ENCODE results near the gene KRTAP4-8. TPM values are rescaled to one million over a fixed set of nuclear protein-coding genes. Genes with fewer than 3 reads are reported as not detected.
"Not testable (repeated sequence)": the region's sequence is repeated elsewhere in the genome, so short reads cannot be mapped to it uniquely, and the experiment has no call there.

Gene KRTAP4-8
- total and polyA plus RNA-seq, 2 donors from 2014 or later, result not detected

DNA sequence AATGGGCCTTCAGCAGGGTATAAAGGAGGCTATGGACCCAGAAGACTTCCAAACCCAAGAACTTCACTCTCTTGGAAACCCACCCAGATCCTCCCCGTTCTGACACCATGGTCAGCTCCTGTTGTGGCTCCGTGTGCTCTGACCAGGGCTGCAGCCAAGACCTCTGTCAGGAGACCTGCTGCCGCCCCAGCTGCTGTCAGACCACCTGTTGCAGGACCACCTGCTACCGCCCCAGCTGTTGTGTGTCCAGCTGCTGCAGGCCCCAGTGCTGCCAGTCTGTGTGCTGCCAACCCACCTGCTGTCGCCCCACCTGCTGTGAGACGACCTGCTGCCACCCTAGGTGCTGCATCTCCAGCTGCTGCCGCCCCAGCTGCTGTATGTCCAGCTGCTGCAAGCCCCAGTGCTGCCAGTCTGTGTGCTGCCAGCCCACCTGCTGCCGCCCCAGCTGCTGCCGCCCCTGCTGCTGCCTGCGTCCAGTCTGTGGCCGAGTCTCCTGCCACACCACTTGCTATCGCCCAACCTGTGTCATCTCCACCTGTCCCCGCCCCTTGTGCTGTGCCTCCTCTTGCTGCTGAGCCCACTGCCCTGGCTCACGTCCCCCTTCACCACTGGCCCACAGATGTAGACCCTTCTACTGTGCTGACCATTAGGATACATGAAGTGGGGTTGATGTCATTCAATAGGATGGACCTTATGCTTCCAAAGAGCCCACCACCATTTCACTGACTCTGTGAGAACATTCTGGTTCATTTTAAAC lies 13.7 kb downstream of the KRTAP4-8 start, which contains the start of gene KRTAP4-7:
Gene KRTAP4-7 (plus strand): TSS at position 51 of the 757 bp plus-strand sequence. CDS start 57 bp downstream, at position 108.
- H3K4me1 ChIP-seq (ENCODE audit: control insufficient read depth in 2 of 3, insufficient read depth in 2 of 3, low read depth in 1 of 3, low read length in 3 of 3); DNase-seq; H3K9me3 ChIP-seq (ENCODE audit: control insufficient read depth in 2 of 3, insufficient read depth in 1 of 3, low read length in 3 of 3); H3K27me3 ChIP-seq (ENCODE audit: control insufficient read depth, insufficient read depth, low read length); intact Hi-C loops (cut with DNase I); H3K27ac ChIP-seq (ENCODE audit: low read depth in 2 of 2, low read length in 2 of 2); H3K36me3 ChIP-seq (ENCODE audit: control insufficient read depth in 2 of 3, insufficient read depth in 3 of 3, low read length in 3 of 3); H3K9ac ChIP-seq (ENCODE audit: low read length in 3 of 3); H3K4me3 ChIP-seq (ENCODE audit: low read length in 3 of 3); FAIRE-seq: not testable (repeated sequence)

DNA sequence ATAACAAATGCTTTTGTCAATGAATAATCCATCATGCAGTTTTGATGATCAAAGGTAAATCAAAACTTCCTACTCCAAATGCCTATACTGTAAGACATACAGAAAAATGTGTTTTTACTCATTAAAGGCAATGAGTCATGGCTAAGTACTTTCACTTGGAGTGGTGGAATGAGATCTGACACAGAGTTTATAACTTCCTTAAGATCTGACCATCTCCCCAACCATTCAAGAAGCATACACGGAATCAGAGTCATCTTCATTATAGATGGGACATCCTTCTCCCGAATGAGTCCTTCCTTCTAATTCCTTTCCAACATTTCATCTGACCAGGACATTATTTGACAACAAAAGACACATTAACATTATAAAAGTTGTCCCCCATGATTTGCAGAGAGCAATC lies 14.5 kb downstream of the KRTAP4-8 start:
- H3K27ac ChIP-seq (ENCODE audit: low read depth in 2 of 2, low read length in 2 of 2); H3K9me3 ChIP-seq (ENCODE audit: control insufficient read depth in 2 of 3, insufficient read depth in 1 of 3, low read length in 3 of 3); H3K4me3 ChIP-seq (ENCODE audit: low read length in 3 of 3); DNase-seq; H3K36me3 ChIP-seq (ENCODE audit: control insufficient read depth in 2 of 3, insufficient read depth in 3 of 3, low read length in 3 of 3); FAIRE-seq; H3K4me1 ChIP-seq (ENCODE audit: control insufficient read depth in 2 of 3, insufficient read depth in 2 of 3, low read depth in 1 of 3, low read length in 3 of 3); H3K27me3 ChIP-seq (ENCODE audit: control insufficient read depth, insufficient read depth, low read length); H3K9ac ChIP-seq (ENCODE audit: low read length in 3 of 3); intact Hi-C loops (cut with DNase I): not testable (repeated sequence)

DNA sequence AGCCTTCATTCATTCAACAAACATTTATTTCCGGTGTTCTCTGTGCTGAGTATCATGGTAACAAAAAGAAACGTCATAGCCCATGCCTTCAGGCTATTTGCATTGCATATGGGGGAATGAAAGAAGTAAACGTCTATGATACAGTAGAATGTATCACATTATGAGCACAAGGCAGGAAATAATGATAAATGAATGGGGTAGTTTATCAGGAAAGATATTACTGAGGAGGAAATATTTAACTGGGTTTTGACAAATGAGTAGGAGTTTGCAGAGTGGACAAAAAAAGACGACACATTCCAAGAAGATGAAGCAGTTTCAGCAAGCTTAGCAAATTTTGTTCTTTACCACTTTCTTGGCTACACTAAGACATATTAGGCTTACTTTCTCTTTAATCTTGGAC lies 15.3 kb downstream of the KRTAP4-8 start:
- FAIRE-seq (no peak), DNase-seq (no peak)
- Histone ChIP-seq H3K9ac (ENCODE audit: low read length in 3 of 3) (no peak overlapping the region), H3K27me3 (ENCODE audit: control insufficient read depth, insufficient read depth, low read length) (no peaks in the 10 kb centered on the region), H3K4me1 (ENCODE audit: control insufficient read depth in 2 of 3, insufficient read depth in 2 of 3, low read depth in 1 of 3, low read length in 3 of 3) (no peaks in the 10 kb centered on the region), H3K9me3 (ENCODE audit: control insufficient read depth in 2 of 3, insufficient read depth in 1 of 3, low read length in 3 of 3) (no peaks in the 10 kb centered on the region), H3K4me3 (ENCODE audit: low read length in 3 of 3) (no peak overlapping the region), H3K27ac (ENCODE audit: low read depth in 2 of 2, low read length in 2 of 2) (no peak overlapping the region), H3K36me3 (ENCODE audit: control insufficient read depth in 2 of 3, insufficient read depth in 3 of 3, low read length in 3 of 3) (no peaks in the 10 kb centered on the region)
- intact Hi-C loops (cut with DNase I), result no loop called here
- TF ChIP-seq, protein P1, sequence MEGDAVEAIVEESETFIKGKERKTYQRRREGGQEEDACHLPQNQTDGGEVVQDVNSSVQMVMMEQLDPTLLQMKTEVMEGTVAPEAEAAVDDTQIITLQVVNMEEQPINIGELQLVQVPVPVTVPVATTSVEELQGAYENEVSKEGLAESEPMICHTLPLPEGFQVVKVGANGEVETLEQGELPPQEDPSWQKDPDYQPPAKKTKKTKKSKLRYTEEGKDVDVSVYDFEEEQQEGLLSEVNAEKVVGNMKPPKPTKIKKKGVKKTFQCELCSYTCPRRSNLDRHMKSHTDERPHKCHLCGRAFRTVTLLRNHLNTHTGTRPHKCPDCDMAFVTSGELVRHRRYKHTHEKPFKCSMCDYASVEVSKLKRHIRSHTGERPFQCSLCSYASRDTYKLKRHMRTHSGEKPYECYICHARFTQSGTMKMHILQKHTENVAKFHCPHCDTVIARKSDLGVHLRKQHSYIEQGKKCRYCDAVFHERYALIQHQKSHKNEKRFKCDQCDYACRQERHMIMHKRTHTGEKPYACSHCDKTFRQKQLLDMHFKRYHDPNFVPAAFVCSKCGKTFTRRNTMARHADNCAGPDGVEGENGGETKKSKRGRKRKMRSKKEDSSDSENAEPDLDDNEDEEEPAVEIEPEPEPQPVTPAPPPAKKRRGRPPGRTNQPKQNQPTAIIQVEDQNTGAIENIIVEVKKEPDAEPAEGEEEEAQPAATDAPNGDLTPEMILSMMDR (IDR thresholded peaks at IDR 0.05; ENCODE audit: borderline replicate concordance, extremely low read depth, insufficient read depth), result no peak

DNA sequence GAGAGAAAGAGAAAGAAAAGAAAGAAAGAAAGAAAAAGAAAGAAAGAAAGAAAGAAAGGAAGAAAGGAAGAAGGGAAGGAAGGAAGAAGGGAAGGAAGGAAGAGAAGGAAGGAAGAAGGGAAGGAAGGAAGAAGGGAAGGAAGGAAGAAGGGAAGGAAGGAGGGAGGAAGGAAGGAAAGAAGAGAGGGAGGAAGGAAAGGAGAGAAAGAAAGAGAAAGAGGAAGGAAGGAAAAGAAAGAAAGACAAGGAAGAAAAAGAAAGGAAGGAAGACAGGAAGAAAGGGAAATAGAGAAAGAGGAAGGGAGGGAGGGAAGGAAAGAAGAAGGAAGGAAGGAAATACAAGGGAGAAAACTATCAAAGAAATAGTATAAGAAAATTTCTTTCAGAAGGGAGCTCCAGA lies 21.2 kb downstream of the KRTAP4-8 start:
- intact Hi-C loops (cut with DNase I), result no loop called here
- no peaks in the 10 kb centered on the region for H3K27me3 ChIP-seq (ENCODE audit: control insufficient read depth, insufficient read depth, low read length)
- no peak overlapping the region for H3K4me3 ChIP-seq (ENCODE audit: low read length in 3 of 3)
- FAIRE-seq (no peak), DNase-seq (no peak)
- TF ChIP-seq, protein P1 (IDR thresholded peaks at IDR 0.05; ENCODE audit: borderline replicate concordance, extremely low read depth, insufficient read depth), result no peak
- H3K9me3 ChIP-seq (ENCODE audit: control insufficient read depth in 2 of 3, insufficient read depth in 1 of 3, low read length in 3 of 3), result no peaks in the 10 kb centered on the region
- no peak overlapping the region for H3K27ac ChIP-seq (ENCODE audit: low read depth in 2 of 2, low read length in 2 of 2)
- no peaks in the 10 kb centered on the region for H3K4me1 ChIP-seq (ENCODE audit: control insufficient read depth in 2 of 3, insufficient read depth in 2 of 3, low read depth in 1 of 3, low read length in 3 of 3)
- no peaks in the 10 kb centered on the region for H3K36me3 ChIP-seq (ENCODE audit: control insufficient read depth in 2 of 3, insufficient read depth in 3 of 3, low read length in 3 of 3)
- H3K9ac ChIP-seq (ENCODE audit: low read length in 3 of 3), result no peak overlapping the region

Data from kidney (tissue), 14 donors.